ENCODE measurements around the gene MAPK8. TPM values are rescaled to one million over a fixed set of nuclear protein-coding genes. Genes with fewer than 3 reads are reported as not detected.
A peak's percentile ranks its signal among the peaks of the same experiment; 100 is the strongest.

MAPK8 gene
- total and polyA plus RNA-seq, 2 of the 4 experiments (the other 2 are of a cell fraction): 41.5 to 54.7 TPM

DNA sequence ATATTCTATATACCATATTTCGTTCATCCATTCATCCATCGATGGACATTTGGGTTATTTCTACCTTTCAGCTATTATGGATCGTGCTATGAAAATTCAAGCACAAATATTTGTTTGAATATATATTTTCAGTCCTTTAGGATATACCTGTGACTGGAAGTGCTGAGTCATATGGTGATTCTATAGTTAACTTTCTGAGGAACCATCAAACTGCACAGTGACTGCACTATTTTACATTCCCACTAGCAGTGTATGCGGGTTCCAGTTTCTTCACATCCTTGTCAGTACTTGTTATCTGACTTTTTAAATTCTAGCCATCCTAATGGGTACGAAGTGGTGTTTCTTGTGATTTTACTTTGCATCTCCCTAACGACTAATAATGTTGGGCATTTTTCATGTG, 104.0 kb downstream of the MAPK8 start:
- no peak overlapping the region for H2BK15ac ChIP-seq (ENCODE audit: low read depth, low read length)
- intact Hi-C loops (cut with micrococcal nuclease) (no loop called here), dilution Hi-C loops (cut with HindIII; ENCODE audit: low sequenced_read_pairs, unreplicated experiment) (no loop called here), in situ Hi-C loops (cut with MboI; ENCODE audit: low sequenced_read_pairs) (no loop called here)
- H3K27me3 ChIP-seq (ENCODE audit: control insufficient read depth, insufficient read depth, low read length): no peaks in the 10 kb centered on the region
- peaks cover 10% of the 10 kb centered on the region for H3K9me1 ChIP-seq (ENCODE audit: insufficient read depth, low read length)
- ATAC-seq (ENCODE audit: low read depth) (no peak), DNase-seq (no peak)
- no peak overlapping the region for H3K23ac ChIP-seq (ENCODE audit: low read depth, low read length)
- peaks cover 7% of the 10 kb centered on the region for H3K4me1 ChIP-seq (ENCODE audit: control insufficient read depth, insufficient read depth, low read length)
- no peak overlapping the region for H3K9ac ChIP-seq (ENCODE audit: low read depth, low read length)
- no peak overlapping the region for H3K14ac ChIP-seq (replicated peaks; ENCODE audit: low read depth, low read length)
- BruUV-seq (replicated peaks): no TSS peak
- peaks cover 4% of the 10 kb centered on the region for H3K36me3 ChIP-seq (ENCODE audit: control insufficient read depth, insufficient read depth, low read length)
- ChIA-PET CTCF (no interaction called here), POLR2A (ENCODE audit: unreplicated experiment) (no interaction called here)
- no peak overlapping the region for H4K91ac ChIP-seq (ENCODE audit: insufficient read depth, low read depth, low read length)
- TF ChIP-seq, protein P1, sequence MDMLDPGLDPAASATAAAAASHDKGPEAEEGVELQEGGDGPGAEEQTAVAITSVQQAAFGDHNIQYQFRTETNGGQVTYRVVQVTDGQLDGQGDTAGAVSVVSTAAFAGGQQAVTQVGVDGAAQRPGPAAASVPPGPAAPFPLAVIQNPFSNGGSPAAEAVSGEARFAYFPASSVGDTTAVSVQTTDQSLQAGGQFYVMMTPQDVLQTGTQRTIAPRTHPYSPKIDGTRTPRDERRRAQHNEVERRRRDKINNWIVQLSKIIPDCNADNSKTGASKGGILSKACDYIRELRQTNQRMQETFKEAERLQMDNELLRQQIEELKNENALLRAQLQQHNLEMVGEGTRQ (IDR thresholded peaks at IDR 0.05; ENCODE audit: low read depth, low read length): no peak
- peak; percentile 68 for TF ChIP-seq NFE2L2 (IDR thresholded peaks at IDR 0.05; ENCODE audit: low read depth, low read length)
- TF ChIP-seq, protein P2, sequence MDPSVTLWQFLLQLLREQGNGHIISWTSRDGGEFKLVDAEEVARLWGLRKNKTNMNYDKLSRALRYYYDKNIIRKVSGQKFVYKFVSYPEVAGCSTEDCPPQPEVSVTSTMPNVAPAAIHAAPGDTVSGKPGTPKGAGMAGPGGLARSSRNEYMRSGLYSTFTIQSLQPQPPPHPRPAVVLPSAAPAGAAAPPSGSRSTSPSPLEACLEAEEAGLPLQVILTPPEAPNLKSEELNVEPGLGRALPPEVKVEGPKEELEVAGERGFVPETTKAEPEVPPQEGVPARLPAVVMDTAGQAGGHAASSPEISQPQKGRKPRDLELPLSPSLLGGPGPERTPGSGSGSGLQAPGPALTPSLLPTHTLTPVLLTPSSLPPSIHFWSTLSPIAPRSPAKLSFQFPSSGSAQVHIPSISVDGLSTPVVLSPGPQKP (IDR thresholded peaks at IDR 0.05; ENCODE audit: borderline replicate concordance, low read depth, low read length): no peak
- no peak overlapping the region for H2BK5ac ChIP-seq (ENCODE audit: low read depth, low read length, poor library complexity, severe bottlenecking)
- H3K18ac ChIP-seq (ENCODE audit: low read depth, low read length): no peak overlapping the region
- no peak overlapping the region for H2BK120ac ChIP-seq (ENCODE audit: low read depth, low read length)
- H3K9me3 ChIP-seq (ENCODE audit: control insufficient read depth, insufficient read depth, low read length): peaks cover 8% of the 10 kb centered on the region
- no peak overlapping the region for H4K5ac ChIP-seq (ENCODE audit: low read depth, low read length)
- WGBS, 2 experiments (ENCODE audit: extremely low coverage in 2 of 2, insufficient read length in 1 of 2): no CpG with 5 or more reads among the region's 6 CpGs
- no peak overlapping the region for H2AK5ac ChIP-seq (ENCODE audit: low read depth, low read length)
- peaks cover 14 to 26% of the 10 kb centered on the region in 2 experiments; a peak in 3 of 4 replicates for H3K79me1 ChIP-seq (ENCODE audit: low read depth in 1 of 2, low read length in 2 of 2)
- H2BK20ac ChIP-seq (ENCODE audit: low read depth, low read length): no peak overlapping the region
- no peak overlapping the region for H3K4me2 ChIP-seq (ENCODE audit: low read depth, low read length)
- H4K8ac ChIP-seq (ENCODE audit: low read depth in 2 of 2, low read length in 2 of 2): no peak overlapping the region
- no peak overlapping the region for H2AFZ ChIP-seq (replicated peaks; ENCODE audit: low read length, poor library complexity)
- H3K56ac ChIP-seq (ENCODE audit: extremely low read depth, insufficient read depth, low read length): no peak overlapping the region
- H3K4me3 ChIP-seq (ENCODE audit: insufficient read depth, low read depth, low read length): no peak overlapping the region
- H2AK9ac ChIP-seq (replicated peaks; ENCODE audit: low read depth, low read length, poor library complexity): no peak overlapping the region
- no peak overlapping the region for H3K27ac ChIP-seq (ENCODE audit: insufficient read depth, low read length)
- no peaks in the 10 kb centered on the region; the same call in 1 of the 2 replicates for H4K20me1 ChIP-seq (ENCODE audit: insufficient read depth, low read length)
- H3K4ac ChIP-seq (ENCODE audit: low read depth, low read length): no peak overlapping the region

Measured in IMR-90 (cell line).